Thyroid gland (tissue), 4 donors: ENCODE data around the gene SPRY4.

Source experiments
- POLR2A ChIP-seq, 2 donors: fragments of 450-650 bp; IDR thresholded peaks; one replicate each; pipeline ENCODE4 v1.6.1; 2017; ENCODE audit warnings: antibody characterized with exemption in 2 of 2, mild to moderate bottlenecking in 2 of 2, moderate library complexity in 1 of 2
- TF ChIP-seq, protein P1 (sequence below), 6 experiments: fragments of 200-600 bp in 3 of 6; fragments of 450-650 bp in 3 of 6; sonication (generic) in 3 of 6; IDR thresholded peaks; one replicate each; pipeline ENCODE4 v1.5.1; 2016 to 2019; ENCODE audit warnings: antibody characterized with exemption in 6 of 6, mild to moderate bottlenecking in 2 of 6, inconsistent platforms in 1 of 6, moderate library complexity in 1 of 6

DNA sequence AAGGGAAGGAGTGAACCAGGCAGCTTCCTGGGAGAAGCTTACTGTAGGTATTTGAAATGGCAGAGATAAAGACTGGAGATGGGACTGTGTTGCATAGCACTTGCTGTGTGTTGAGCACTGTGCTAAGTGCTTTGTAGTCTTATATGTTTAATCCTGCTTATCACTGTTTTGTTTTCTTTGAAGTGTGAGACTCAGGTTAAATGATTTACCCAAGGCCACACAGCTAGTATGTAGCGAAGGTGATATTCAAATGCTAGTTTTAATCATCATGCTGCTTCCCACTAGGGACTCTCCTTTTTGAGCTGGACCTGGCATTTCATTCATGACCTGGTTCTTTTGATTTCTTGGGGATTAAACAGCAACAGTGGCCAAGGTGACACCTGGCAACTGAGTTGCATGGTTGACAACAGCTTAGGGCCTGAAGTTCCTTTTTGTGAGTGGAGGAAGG, 35.3 kb upstream of the SPRY4 start:
- TF ChIP-seq, protein P1, sequence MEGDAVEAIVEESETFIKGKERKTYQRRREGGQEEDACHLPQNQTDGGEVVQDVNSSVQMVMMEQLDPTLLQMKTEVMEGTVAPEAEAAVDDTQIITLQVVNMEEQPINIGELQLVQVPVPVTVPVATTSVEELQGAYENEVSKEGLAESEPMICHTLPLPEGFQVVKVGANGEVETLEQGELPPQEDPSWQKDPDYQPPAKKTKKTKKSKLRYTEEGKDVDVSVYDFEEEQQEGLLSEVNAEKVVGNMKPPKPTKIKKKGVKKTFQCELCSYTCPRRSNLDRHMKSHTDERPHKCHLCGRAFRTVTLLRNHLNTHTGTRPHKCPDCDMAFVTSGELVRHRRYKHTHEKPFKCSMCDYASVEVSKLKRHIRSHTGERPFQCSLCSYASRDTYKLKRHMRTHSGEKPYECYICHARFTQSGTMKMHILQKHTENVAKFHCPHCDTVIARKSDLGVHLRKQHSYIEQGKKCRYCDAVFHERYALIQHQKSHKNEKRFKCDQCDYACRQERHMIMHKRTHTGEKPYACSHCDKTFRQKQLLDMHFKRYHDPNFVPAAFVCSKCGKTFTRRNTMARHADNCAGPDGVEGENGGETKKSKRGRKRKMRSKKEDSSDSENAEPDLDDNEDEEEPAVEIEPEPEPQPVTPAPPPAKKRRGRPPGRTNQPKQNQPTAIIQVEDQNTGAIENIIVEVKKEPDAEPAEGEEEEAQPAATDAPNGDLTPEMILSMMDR (IDR thresholded peaks at IDR 0.05), result no peak
- no peak for TF ChIP-seq POLR2A (IDR thresholded peaks at IDR 0.05)
